ENCODE measurements around the gene NOX5. TPM values are rescaled to one million over a fixed set of nuclear protein-coding genes. Genes with fewer than 3 reads are reported as not detected.

Gene NOX5
- total RNA-seq, 2 experiments from 2014 or later: not detected

- intact Hi-C loops (cut with DNase I, micrococcal nuclease): no loop called here
- H3K4me3 Mint-ChIP-seq: no peak overlapping the region
- no peak for ATAC-seq (ENCODE audit: poor library complexity)
These were observed 19.9 kb downstream of the NOX5 start for GRCh38 chr15:69034352-69034751.

GRCh38 chr15:69035205-69035917 lies 20.9 kb downstream of the NOX5 start:
- Histone ChIP-seq H3K27ac (ENCODE audit: low read depth in 1 of 2, low read length in 2 of 2) (no peak overlapping the region), H3K36me3 (ENCODE audit: insufficient read depth, low read length) (no peaks in the 10 kb centered on the region), H3K4me1 (ENCODE audit: insufficient read depth, low read length) (peaks cover 6% of the 10 kb centered on the region), H3K4me3 (ENCODE audit: low read length) (no peak overlapping the region), H3K27me3 (ENCODE audit: control insufficient read depth in 1 of 2, insufficient read depth in 2 of 2, low read length in 2 of 2) (peaks cover 5 to 20% of the 10 kb centered on the region in 2 experiments), H3K9me3 (ENCODE audit: control insufficient read depth in 1 of 2, insufficient read depth in 1 of 2, low read length in 2 of 2) (no peaks in the 10 kb centered on the region)
- Mint-ChIP-seq H3K9me3 (no peaks in the 10 kb centered on the region), H3K4me3 (no peak overlapping the region), H3K36me3 (ENCODE audit: low read depth) (no peaks in the 10 kb centered on the region), H3K4me1 (ENCODE audit: low read depth) (peaks cover 9% of the 10 kb centered on the region), H3K27ac (no peak overlapping the region), H3K27me3 (peaks cover 44% of the 10 kb centered on the region)
- ChIA-PET POLR2A (no interaction called here), CTCF (no interaction called here)
- intact Hi-C loops (cut with DNase I, micrococcal nuclease): no loop called here
- ATAC-seq (ENCODE audit: poor library complexity) (no peak), DNase-seq (no peak)
- TF ChIP-seq CTCF (IDR thresholded peaks at IDR 0.05): no peak

More at GRCh38 chr15:69034352-69034751, 19.9 kb downstream of the NOX5 start:
- H3K9me3 ChIP-seq (ENCODE audit: control insufficient read depth in 1 of 2, insufficient read depth in 1 of 2, low read length in 2 of 2): no peaks in the 10 kb centered on the region
- no peak for DNase-seq
- TF ChIP-seq CTCF (IDR thresholded peaks at IDR 0.05): no peak
- no peak overlapping the region for H3K4me3 ChIP-seq (ENCODE audit: low read length)
- ChIA-PET POLR2A (no interaction called here), CTCF (no interaction called here)
- Mint-ChIP-seq H3K27me3 (peaks cover 47% of the 10 kb centered on the region), H3K9me3 (no peaks in the 10 kb centered on the region), H3K36me3 (ENCODE audit: low read depth) (no peaks in the 10 kb centered on the region), H3K27ac (no peak overlapping the region), H3K4me1 (ENCODE audit: low read depth) (peaks cover 9% of the 10 kb centered on the region)
- peaks cover 5 to 20% of the 10 kb centered on the region in 2 experiments for H3K27me3 ChIP-seq (ENCODE audit: control insufficient read depth in 1 of 2, insufficient read depth in 2 of 2, low read length in 2 of 2)
- peaks cover 6% of the 10 kb centered on the region for H3K4me1 ChIP-seq (ENCODE audit: insufficient read depth, low read length)
- no peaks in the 10 kb centered on the region for H3K36me3 ChIP-seq (ENCODE audit: insufficient read depth, low read length)
- no peak overlapping the region for H3K27ac ChIP-seq (ENCODE audit: low read depth in 1 of 2, low read length in 2 of 2)

GRCh38 chr15:69035918-69036258 lies 21.4 kb downstream of the NOX5 start:
- H3K27ac ChIP-seq (ENCODE audit: low read depth in 1 of 2, low read length in 2 of 2): no peak overlapping the region
- Mint-ChIP-seq H3K9me3 (no peaks in the 10 kb centered on the region), H3K4me1 (ENCODE audit: low read depth) (peaks cover 8% of the 10 kb centered on the region), H3K27me3 (peaks cover 39% of the 10 kb centered on the region), H3K4me3 (no peak overlapping the region), H3K36me3 (ENCODE audit: low read depth) (no peaks in the 10 kb centered on the region), H3K27ac (no peak overlapping the region)
- ATAC-seq (ENCODE audit: poor library complexity): no peak
- intact Hi-C loops (cut with DNase I, micrococcal nuclease): no loop called here
- H3K36me3 ChIP-seq (ENCODE audit: insufficient read depth, low read length): no peaks in the 10 kb centered on the region
- ChIA-PET POLR2A (no interaction called here), CTCF (no interaction called here)
- TF ChIP-seq CTCF (IDR thresholded peaks at IDR 0.05): no peak
- no peaks in the 10 kb centered on the region for H3K9me3 ChIP-seq (ENCODE audit: control insufficient read depth in 1 of 2, insufficient read depth in 1 of 2, low read length in 2 of 2)
- peaks cover 5 to 18% of the 10 kb centered on the region in 2 experiments for H3K27me3 ChIP-seq (ENCODE audit: control insufficient read depth in 1 of 2, insufficient read depth in 2 of 2, low read length in 2 of 2)
- peaks cover 6% of the 10 kb centered on the region for H3K4me1 ChIP-seq (ENCODE audit: insufficient read depth, low read length)
- no peak for DNase-seq
- H3K4me3 ChIP-seq (ENCODE audit: low read length): no peak overlapping the region

Data from CD4-positive, alpha-beta T cell (primary cell).